Measurements from ENCODE around the gene RPL18A. TPM values are rescaled to one million over a fixed set of nuclear protein-coding genes. Genes with fewer than 3 reads are reported as not detected.

RPL18A gene
- total and polyA plus RNA-seq, 2 experiments from 2014 or later = 1,314 to 2,829 TPM

DNA sequence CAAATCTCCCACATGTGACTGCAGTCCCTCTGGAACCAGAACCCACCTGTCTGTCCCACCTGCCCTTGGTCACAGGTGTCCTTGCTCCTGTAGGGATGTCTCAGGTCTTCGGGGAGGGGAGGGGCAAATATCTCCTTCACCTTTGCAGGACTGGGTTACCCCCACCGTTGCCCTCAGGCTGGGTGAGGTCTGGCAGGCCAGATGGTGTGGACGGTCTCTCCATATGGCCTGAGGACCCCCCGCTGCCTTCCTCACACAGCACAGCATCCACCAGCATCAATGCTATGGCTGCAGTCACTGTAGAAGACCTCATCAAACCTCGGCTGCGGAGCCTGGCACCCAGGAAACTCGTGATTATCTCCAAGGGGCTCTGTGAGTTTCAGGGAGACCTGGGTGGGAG is 22.0 kb downstream of the RPL18A start:
- no peak overlapping the region for H3K4me3 ChIP-seq
- Mint-ChIP-seq H3K27me3 (ENCODE audit: insufficient read depth, low read depth, poor library complexity) (peaks cover 5% of the 10 kb centered on the region), H3K36me3 (ENCODE audit: low read depth) (no peaks in the 10 kb centered on the region), H3K27ac (no peak overlapping the region), H3K4me3 (no peak overlapping the region), H3K4me1 (no peaks in the 10 kb centered on the region), H3K9me3 (no peaks in the 10 kb centered on the region)
- no peak overlapping the region for H3K27ac ChIP-seq (ENCODE audit: low read depth)
- H2AFZ ChIP-seq = no peak overlapping the region
- H3K79me2 ChIP-seq (replicated peaks; ENCODE audit: insufficient read depth) = no peaks in the 10 kb centered on the region
- H3K27me3 ChIP-seq (ENCODE audit: insufficient read depth) = no peaks in the 10 kb centered on the region
- TF ChIP-seq EZH2phosphoT487 (IDR thresholded peaks at IDR 0.05; ENCODE audit: unreplicated experiment) (no peak), STAT1 (IDR thresholded peaks at IDR 0.05; ENCODE audit: unreplicated experiment) (no peak), POLR2AphosphoS5 (IDR thresholded peaks at IDR 0.05; ENCODE audit: low read depth) (no peak), ZNF331 (CRISPR knock-in tag; IDR thresholded peaks at IDR 0.05; ENCODE audit: low read depth) (no peak), EZH2 (IDR thresholded peaks at IDR 0.05; ENCODE audit: low read depth, unreplicated experiment) (no peak), NANOG (IDR thresholded peaks at IDR 0.05; ENCODE audit: borderline replicate concordance) (no peak), JUNB (IDR thresholded peaks at IDR 0.05; ENCODE audit: unreplicated experiment) (no peak), ZNF114 (CRISPR knock-in tag; IDR thresholded peaks at IDR 0.05) (no peak)
- TF ChIP-seq, protein P1, sequence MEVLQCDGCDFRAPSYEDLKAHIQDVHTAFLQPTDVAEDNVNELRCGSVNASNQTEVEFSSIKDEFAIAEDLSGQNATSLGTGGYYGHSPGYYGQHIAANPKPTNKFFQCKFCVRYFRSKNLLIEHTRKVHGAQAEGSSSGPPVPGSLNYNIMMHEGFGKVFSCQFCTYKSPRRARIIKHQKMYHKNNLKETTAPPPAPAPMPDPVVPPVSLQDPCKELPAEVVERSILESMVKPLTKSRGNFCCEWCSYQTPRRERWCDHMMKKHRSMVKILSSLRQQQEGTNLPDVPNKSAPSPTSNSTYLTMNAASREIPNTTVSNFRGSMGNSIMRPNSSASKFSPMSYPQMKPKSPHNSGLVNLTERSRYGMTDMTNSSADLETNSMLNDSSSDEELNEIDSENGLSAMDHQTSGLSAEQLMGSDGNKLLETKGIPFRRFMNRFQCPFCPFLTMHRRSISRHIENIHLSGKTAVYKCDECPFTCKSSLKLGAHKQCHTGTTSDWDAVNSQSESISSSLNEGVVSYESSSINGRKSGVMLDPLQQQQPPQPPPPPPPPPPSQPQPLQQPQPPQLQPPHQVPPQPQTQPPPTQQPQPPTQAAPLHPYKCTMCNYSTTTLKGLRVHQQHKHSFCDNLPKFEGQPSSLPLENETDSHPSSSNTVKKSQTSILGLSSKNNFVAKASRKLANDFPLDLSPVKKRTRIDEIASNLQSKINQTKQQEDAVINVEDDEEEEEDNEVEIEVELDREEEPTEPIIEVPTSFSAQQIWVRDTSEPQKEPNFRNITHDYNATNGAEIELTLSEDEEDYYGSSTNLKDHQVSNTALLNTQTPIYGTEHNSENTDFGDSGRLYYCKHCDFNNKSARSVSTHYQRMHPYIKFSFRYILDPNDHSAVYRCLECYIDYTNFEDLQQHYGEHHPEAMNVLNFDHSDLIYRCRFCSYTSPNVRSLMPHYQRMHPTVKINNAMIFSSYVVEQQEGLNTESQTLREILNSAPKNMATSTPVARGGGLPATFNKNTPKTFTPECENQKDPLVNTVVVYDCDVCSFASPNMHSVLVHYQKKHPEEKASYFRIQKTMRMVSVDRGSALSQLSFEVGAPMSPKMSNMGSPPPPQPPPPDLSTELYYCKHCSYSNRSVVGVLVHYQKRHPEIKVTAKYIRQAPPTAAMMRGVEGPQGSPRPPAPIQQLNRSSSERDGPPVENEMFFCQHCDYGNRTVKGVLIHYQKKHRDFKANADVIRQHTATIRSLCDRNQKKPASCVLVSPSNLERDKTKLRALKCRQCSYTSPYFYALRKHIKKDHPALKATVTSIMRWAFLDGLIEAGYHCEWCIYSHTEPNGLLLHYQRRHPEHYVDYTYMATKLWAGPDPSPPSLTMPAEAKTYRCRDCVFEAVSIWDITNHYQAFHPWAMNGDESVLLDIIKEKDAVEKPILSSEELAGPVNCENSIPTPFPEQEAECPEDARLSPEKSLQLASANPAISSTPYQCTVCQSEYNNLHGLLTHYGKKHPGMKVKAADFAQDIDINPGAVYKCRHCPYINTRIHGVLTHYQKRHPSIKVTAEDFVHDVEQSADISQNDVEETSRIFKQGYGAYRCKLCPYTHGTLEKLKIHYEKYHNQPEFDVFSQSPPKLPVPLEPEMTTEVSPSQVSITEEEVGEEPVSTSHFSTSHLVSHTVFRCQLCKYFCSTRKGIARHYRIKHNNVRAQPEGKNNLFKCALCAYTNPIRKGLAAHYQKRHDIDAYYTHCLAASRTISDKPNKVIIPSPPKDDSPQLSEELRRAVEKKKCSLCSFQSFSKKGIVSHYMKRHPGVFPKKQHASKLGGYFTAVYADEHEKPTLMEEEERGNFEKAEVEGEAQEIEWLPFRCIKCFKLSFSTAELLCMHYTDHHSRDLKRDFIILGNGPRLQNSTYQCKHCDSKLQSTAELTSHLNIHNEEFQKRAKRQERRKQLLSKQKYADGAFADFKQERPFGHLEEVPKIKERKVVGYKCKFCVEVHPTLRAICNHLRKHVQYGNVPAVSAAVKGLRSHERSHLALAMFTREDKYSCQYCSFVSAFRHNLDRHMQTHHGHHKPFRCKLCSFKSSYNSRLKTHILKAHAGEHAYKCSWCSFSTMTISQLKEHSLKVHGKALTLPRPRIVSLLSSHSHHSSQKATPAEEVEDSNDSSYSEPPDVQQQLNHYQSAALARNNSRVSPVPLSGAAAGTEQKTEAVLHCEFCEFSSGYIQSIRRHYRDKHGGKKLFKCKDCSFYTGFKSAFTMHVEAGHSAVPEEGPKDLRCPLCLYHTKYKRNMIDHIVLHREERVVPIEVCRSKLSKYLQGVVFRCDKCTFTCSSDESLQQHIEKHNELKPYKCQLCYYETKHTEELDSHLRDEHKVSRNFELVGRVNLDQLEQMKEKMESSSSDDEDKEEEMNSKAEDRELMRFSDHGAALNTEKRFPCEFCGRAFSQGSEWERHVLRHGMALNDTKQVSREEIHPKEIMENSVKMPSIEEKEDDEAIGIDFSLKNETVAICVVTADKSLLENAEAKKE (CRISPR knock-in tag; IDR thresholded peaks at IDR 0.05) = no peak
- TF ChIP-seq, protein P2, sequence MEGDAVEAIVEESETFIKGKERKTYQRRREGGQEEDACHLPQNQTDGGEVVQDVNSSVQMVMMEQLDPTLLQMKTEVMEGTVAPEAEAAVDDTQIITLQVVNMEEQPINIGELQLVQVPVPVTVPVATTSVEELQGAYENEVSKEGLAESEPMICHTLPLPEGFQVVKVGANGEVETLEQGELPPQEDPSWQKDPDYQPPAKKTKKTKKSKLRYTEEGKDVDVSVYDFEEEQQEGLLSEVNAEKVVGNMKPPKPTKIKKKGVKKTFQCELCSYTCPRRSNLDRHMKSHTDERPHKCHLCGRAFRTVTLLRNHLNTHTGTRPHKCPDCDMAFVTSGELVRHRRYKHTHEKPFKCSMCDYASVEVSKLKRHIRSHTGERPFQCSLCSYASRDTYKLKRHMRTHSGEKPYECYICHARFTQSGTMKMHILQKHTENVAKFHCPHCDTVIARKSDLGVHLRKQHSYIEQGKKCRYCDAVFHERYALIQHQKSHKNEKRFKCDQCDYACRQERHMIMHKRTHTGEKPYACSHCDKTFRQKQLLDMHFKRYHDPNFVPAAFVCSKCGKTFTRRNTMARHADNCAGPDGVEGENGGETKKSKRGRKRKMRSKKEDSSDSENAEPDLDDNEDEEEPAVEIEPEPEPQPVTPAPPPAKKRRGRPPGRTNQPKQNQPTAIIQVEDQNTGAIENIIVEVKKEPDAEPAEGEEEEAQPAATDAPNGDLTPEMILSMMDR (conservative IDR thresholded peaks at IDR 0.05; ENCODE audit: low read depth in 2 of 2) = no peak
- TF ChIP-seq, protein P3, sequence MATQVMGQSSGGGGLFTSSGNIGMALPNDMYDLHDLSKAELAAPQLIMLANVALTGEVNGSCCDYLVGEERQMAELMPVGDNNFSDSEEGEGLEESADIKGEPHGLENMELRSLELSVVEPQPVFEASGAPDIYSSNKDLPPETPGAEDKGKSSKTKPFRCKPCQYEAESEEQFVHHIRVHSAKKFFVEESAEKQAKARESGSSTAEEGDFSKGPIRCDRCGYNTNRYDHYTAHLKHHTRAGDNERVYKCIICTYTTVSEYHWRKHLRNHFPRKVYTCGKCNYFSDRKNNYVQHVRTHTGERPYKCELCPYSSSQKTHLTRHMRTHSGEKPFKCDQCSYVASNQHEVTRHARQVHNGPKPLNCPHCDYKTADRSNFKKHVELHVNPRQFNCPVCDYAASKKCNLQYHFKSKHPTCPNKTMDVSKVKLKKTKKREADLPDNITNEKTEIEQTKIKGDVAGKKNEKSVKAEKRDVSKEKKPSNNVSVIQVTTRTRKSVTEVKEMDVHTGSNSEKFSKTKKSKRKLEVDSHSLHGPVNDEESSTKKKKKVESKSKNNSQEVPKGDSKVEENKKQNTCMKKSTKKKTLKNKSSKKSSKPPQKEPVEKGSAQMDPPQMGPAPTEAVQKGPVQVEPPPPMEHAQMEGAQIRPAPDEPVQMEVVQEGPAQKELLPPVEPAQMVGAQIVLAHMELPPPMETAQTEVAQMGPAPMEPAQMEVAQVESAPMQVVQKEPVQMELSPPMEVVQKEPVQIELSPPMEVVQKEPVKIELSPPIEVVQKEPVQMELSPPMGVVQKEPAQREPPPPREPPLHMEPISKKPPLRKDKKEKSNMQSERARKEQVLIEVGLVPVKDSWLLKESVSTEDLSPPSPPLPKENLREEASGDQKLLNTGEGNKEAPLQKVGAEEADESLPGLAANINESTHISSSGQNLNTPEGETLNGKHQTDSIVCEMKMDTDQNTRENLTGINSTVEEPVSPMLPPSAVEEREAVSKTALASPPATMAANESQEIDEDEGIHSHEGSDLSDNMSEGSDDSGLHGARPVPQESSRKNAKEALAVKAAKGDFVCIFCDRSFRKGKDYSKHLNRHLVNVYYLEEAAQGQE (IDR thresholded peaks at IDR 0.05; ENCODE audit: unreplicated experiment) = no peak
- TF ChIP-seq, protein P4, sequence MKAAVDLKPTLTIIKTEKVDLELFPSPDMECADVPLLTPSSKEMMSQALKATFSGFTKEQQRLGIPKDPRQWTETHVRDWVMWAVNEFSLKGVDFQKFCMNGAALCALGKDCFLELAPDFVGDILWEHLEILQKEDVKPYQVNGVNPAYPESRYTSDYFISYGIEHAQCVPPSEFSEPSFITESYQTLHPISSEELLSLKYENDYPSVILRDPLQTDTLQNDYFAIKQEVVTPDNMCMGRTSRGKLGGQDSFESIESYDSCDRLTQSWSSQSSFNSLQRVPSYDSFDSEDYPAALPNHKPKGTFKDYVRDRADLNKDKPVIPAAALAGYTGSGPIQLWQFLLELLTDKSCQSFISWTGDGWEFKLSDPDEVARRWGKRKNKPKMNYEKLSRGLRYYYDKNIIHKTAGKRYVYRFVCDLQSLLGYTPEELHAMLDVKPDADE (IDR thresholded peaks at IDR 0.05) = no peak
- no peaks in the 10 kb centered on the region for H3K9me2 ChIP-seq (ENCODE audit: insufficient read depth)
- ATAC-seq (no peak), DNase-seq (ENCODE audit: low spot score) (no peak)
- H3K4me2 ChIP-seq = no peak overlapping the region
- no peaks in the 10 kb centered on the region for H3F3A ChIP-seq (replicated peaks; ENCODE audit: low read depth)
- H4K20me1 ChIP-seq (replicated peaks; ENCODE audit: insufficient read depth) = no peaks in the 10 kb centered on the region
- no peaks in the 10 kb centered on the region for H3K4me1 ChIP-seq (ENCODE audit: insufficient read depth)
- no peaks in the 10 kb centered on the region for H3K36me3 ChIP-seq (ENCODE audit: insufficient read depth)

All from GM23338 (cell line).